NCI-H187 (cell line): Measurements from ENCODE around the gene PHOX2B.

ENCODE experiments used
- DNase-seq, 2 experiments: peaks; one replicate each; lab custom pipeline; 2025; lab: John Stamatoyannopoulos, UW

The PHOX2B gene

DNA sequence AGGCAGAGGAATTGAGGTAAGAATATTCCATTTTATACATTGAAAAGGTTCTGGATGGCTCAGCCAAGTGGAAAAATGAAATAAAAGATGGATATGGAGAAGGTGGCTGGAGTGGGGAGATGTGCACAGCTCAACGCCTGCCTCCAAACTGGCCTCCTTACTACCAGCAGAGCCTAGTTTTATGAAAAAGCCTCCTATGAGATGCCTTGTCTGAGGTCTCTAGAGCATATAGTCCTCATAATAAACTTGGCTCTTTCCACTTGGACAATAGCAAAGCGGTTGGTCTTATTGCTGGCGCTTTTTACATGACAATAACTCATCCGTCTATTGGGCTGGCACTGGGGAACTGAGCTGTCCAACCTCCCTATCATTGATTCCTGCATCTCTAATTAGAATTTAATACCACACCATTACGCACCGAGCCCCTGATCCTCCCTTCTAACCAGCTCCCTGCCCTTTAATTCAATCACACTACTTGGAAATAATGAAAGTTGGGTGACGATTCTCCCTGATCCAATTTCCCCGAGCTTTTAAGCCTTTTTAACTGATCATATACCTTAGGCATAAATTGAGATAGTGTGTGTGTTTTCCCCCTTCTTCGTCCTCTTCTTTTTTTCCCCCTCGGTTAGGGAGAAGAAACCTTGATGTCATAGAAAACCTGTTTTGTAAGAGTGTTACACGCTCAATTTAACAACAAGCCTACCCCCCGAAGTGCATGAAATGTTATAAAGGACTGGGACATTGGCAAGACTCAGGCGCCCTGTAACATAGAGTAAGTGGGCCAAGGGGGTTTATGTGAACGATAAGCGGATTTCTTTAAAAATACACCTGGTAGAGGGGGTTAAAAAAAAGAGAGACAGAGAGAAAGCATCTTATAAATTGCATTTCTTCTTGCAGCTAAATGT lies at the start of gene PHOX2B:
PHOX2B (minus strand) TSS at position 155 of the 905 bp plus-strand sequence; CDS start at position 40, 115 bp downstream.
- DNase-seq = peak in 1 of 2 experiments; percentile 35

DNA sequence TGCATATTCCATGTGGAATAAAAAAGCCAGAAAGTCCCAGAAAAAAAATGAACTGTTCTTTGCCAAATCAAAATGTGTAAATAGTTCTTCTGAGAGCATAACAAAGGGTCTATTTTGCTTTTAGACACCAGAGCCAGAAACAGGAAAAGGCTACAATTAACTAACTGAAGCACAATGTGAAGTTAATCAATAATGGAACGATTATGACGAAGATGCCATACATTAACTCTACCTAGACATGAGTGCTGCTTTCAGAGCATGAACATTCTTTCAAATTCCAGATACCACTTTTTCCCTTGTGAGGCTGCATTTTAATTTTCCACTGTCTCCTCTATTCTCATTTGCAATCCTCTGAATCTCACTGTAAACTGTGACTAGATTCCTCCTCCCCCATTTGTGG lies 48.7 kb upstream of the PHOX2B start:
- no peak for DNase-seq

GRCh38 chr4:41796545-41797210 lies 48.2 kb upstream of the PHOX2B start:
- DNase-seq = no peak

GRCh38 chr4:41795796-41796385 lies 47.4 kb upstream of the PHOX2B start:
- no peak for DNase-seq

- DNase-seq = no peak
Measured at GRCh38 chr4:41792166-41792565, 43.6 kb upstream of the PHOX2B start.

GRCh38 chr4:41791557-41791956 lies 43.0 kb upstream of the PHOX2B start:
- DNase-seq = no peak

GRCh38 chr4:41787931-41788330 lies 39.4 kb upstream of the PHOX2B start:
- no peak for DNase-seq

DNA sequence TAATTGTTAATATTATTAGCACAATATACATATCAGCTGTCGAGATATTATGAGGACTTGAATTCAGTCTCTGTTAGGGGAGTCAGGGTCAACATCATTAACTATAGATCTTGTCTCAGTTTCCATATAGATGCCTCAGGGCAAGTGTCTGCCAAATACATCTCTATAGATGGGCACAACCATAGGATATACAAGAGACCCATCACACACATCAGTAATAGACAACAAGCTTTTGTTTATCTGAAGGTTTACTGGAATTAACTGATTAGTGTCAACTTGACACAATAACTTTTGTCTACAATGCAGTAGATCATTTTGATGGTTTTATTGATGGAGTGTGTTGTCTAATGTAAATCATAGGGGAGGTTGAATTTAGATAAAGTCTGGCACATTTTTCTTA lies 37.1 kb upstream of the PHOX2B start:
- DNase-seq = no peak

DNA sequence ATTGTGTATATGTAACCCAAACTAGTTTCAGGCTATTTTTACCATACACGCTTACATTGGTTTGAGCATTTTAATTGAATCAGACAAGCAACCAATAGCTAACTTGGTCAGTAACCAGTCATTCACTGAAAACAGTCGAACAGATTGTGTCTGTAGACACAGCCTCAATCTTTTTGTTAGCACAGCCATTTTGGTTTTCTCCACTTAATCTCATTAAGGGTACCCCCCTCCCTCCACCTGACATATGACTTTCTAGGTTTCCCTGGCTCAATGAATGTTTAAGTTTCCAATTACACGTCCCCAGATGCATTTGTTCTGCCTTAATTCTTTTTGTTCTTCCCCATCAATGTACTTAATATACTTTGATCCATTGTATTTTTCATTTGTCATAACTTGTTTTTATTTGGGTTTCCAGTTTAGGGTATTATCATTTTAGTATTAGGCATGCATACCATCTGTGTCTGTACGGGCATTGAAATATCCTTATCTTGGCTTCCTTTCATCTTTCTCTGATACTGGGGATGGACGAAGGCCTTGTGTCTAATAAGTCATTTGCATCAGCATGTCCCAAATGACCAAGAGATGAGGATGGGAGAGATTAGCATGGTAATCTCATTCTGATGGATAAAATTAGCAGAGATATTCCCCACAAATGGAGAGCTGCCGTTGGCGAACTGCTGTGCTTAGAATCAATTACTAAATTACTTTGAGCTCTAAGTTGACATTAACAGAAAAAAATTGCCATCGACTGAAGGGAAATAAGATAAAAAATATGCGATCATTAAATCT lies 35.9 kb upstream of the PHOX2B start:
- no peak for DNase-seq

GRCh38 chr4:41776466-41776865 lies 27.9 kb upstream of the PHOX2B start:
- DNase-seq = no peak

- DNase-seq = no peak
Measured at GRCh38 chr4:41763729-41764128, 15.2 kb upstream of the PHOX2B start.

DNA sequence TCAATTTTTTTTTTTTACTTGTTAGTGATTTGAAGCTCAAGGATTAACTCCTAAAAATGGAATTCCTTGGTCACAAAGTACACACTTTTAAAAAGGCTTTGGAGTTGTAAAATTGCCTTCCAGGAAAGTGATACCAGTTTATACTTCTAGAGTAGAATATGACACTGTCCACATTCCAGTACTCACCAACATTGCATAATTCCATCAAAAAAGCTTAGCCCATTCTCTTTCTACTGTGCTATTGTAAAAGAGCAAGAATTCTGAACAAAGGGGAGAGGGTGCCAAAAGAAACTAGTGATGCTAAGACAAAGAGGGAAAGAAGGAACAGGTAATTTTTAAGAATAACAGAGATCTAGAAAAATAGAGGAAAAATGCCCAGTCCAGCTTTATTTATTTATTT lies 10.4 kb upstream of the PHOX2B start:
- DNase-seq = no peak

DNA sequence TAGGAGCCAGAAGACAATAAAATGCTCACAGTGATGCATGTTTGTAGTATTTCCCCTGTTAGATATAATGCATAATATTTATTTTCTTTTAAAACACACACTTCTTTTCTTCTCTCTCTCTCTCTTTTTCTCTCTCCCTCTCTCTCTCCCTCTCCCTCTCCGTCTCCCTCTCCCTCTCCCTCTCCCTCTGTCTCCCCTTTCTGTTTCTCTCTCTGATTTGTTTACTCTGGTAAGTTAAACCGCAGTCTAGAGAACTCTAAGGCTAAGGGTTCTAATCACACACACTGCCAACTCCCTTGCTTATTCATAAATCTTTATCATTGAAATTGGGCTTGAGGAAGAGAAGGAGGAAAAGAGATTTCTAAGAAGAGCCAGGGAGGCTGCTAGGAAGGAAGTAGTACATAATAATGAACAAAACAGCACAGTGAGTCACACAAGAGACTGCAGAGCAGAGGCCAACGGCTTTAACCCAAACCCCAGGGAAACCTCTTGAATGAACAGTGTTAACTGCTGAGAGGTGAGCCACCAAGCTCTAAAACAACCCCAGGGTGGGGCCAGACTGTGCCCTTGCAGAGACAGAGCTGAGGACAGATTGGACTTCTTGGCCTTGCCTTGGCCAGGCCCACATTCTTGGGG lies 9.1 kb upstream of the PHOX2B start:
- DNase-seq = no peak

- DNase-seq = no peak
Measured at GRCh38 chr4:41753942-41754341, 5.4 kb upstream of the PHOX2B start.

GRCh38 chr4:41752081-41752836 lies 3.7 kb upstream of the PHOX2B start:
- no peak for DNase-seq

- no peak for DNase-seq
Measured at GRCh38 chr4:41751449-41752061, 3.0 kb upstream of the PHOX2B start.

DNA sequence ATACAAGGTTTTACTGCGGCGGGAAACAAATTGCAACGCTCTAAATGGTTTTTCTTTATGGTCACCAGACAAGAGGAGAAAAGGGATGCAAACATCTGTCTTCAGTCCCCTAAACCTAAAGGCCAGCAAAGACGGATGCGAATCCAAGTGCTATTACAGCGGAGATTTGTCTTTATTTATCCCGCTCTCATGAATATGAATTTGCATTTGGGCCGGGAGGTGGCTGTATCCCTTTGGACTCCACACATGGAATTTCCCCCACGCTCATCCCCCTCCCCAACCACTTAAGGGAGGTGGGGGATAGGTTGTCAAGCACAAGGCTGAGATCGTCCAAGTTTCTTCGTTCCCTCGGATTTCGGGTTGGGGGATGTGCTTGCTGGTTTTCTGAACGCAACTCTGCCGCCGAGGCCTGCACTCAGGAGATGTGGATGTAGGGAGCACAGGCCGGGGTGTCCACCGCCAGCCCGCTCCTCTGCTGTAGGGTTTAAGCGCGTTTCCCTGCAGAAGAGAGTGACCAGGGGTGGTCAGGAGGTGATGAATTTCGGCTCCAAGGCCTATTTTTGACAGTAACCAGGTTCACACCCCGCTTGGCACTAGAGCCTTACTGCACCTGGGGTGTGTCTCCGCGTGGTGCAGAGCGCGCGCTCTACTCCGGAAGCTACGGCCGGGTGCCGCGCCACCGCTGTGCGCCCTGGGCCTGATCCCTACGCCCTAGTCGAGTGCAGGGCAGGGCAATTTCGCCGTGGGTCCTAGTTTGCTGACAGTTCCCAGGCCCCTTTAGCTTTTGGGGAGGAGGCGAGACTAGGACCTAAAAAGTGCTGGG lies 2.3 kb upstream of the PHOX2B start:
- no peak for DNase-seq

DNA sequence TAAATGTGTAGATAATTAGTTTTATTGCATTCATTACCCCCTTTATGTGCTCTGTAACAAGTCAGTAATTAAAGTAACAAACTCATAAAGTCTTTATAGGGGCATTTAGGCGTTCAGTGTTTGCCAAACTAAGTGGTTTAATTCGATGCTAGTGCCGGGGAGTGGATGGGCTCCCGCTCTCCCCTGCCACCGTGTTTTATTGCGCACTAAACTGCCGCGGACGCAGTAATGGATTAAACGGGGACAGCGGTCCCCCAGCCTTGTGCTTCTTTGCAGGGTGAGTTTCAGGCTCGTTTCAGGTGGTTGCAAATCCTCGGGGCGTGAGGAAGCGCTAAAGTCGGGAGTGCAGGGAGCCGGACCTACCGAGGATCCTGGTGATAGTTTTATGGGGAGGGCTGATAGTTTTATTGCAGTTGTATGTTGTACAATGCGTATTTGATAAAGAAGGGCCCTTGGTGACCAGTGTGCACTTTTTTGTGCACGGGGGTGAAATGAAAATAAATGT lies 1.6 kb upstream of the PHOX2B start:
- no peak for DNase-seq

- DNase-seq = peak in 1 of 2 experiments; percentile 5
Measured at GRCh38 chr4:41749631-41750039, 1.1 kb upstream of the PHOX2B start.
